ENCODE measurements around the gene PNMA6A. TPM values are rescaled to one million over a fixed set of nuclear protein-coding genes. Genes with fewer than 3 reads are reported as not detected.

PNMA6A gene
- total RNA-seq, 1 donor from 2014 or later = 1.2 TPM

Small RNAs within 50 kb of the gene (small RNA-seq; reads per million reads assigned to genes)
- gene AC243428.1 = not detected

Other genes with a start within 250 kb of the PNMA6A start
- gene CETN2, start 241.7 kb upstream of the PNMA6A start, total RNA-seq = 24.6 TPM
- gene NSDHL, start 241.4 kb upstream of the PNMA6A start, total RNA-seq = 15.2 TPM
- gene ZNF185, start 174.4 kb upstream of the PNMA6A start, total RNA-seq = 98.2 TPM
- not detected for gene PNMA5, start 78.3 kb upstream of the PNMA6A start, total RNA-seq
- 0.49 TPM for gene PNMA3, start 16.0 kb upstream of the PNMA6A start, total RNA-seq
- not detected for gene MAGEA1, start 106.8 kb downstream of the PNMA6A start, total RNA-seq
- not detected for gene PNMA6F, start 249.3 kb downstream of the PNMA6A start, total RNA-seq

Data from vagina (tissue), 1 donor.